Immature natural killer cell (primary cell): ENCODE data around the gene RAD17. TPM values are rescaled to one million over a fixed set of nuclear protein-coding genes. Genes with fewer than 3 reads are reported as not detected.
"Not testable (repeated sequence)": the region's sequence is repeated elsewhere in the genome, so short reads cannot be mapped to it uniquely, and the experiment has no call there.

Source experiments
- DNase-seq, 3 donors: peaks; one replicate each; pipeline ENCODE4 v3.0.0; 2022; ENCODE audit warnings: mixed read lengths in 1 of 3
- H3K27ac Mint-ChIP-seq, 6 donors: one replicate each; pipeline ENCODE4 v1.8.0; 2020; ENCODE audit warnings: mixed read lengths in 6 of 6, mild to moderate bottlenecking in 5 of 6, inconsistent platforms in 4 of 6, moderate library complexity in 3 of 6
- H3K27me3 Mint-ChIP-seq, 3 donors: one replicate each; pipeline ENCODE4 v1.8.0; 2020 to 2021; ENCODE audit warnings: low read depth in 3 of 3, mild to moderate bottlenecking in 3 of 3, mixed read lengths in 3 of 3, moderate library complexity in 3 of 3, inconsistent platforms in 1 of 3
- H3K36me3 Mint-ChIP-seq, 3 donors: one replicate each; pipeline ENCODE4 v1.8.0; 2020; ENCODE audit warnings: mixed read lengths in 3 of 3, inconsistent platforms in 2 of 3, mild to moderate bottlenecking in 2 of 3
- H3K4me1 Mint-ChIP-seq, 2 donors: one replicate each; pipeline ENCODE4 v1.8.0; 2020; ENCODE audit warnings: inconsistent platforms in 2 of 2, mild to moderate bottlenecking in 2 of 2, mixed read lengths in 2 of 2, moderate library complexity in 1 of 2
- H3K4me3 Mint-ChIP-seq, 5 donors: one replicate each; pipeline ENCODE4 v1.8.0; 2020; ENCODE audit warnings: mild to moderate bottlenecking in 5 of 5, mixed read lengths in 5 of 5, inconsistent platforms in 3 of 5, moderate library complexity in 3 of 5
- H3K9me3 Mint-ChIP-seq, 6 donors: one replicate each; pipeline ENCODE4 v1.8.0; 2020; ENCODE audit warnings: mild to moderate bottlenecking in 6 of 6, mixed read lengths in 6 of 6, inconsistent platforms in 4 of 6, moderate library complexity in 3 of 6
- polyA plus RNA-seq, 3 donors: library from polyadenylated mRNA; unstranded; fragments of 300-500 nt; fragmentation: Illumina TruSeq; gene quantifications; one replicate each; pipeline ENCODE4 v1.2.3, GENCODE V29; 2021

RAD17 gene, protein sequence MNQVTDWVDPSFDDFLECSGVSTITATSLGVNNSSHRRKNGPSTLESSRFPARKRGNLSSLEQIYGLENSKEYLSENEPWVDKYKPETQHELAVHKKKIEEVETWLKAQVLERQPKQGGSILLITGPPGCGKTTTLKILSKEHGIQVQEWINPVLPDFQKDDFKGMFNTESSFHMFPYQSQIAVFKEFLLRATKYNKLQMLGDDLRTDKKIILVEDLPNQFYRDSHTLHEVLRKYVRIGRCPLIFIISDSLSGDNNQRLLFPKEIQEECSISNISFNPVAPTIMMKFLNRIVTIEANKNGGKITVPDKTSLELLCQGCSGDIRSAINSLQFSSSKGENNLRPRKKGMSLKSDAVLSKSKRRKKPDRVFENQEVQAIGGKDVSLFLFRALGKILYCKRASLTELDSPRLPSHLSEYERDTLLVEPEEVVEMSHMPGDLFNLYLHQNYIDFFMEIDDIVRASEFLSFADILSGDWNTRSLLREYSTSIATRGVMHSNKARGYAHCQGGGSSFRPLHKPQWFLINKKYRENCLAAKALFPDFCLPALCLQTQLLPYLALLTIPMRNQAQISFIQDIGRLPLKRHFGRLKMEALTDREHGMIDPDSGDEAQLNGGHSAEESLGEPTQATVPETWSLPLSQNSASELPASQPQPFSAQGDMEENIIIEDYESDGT
- polyA plus RNA-seq = 10 to 100 TPM; 15.1 to 23.3 (median 23.1) TPM

DNA sequence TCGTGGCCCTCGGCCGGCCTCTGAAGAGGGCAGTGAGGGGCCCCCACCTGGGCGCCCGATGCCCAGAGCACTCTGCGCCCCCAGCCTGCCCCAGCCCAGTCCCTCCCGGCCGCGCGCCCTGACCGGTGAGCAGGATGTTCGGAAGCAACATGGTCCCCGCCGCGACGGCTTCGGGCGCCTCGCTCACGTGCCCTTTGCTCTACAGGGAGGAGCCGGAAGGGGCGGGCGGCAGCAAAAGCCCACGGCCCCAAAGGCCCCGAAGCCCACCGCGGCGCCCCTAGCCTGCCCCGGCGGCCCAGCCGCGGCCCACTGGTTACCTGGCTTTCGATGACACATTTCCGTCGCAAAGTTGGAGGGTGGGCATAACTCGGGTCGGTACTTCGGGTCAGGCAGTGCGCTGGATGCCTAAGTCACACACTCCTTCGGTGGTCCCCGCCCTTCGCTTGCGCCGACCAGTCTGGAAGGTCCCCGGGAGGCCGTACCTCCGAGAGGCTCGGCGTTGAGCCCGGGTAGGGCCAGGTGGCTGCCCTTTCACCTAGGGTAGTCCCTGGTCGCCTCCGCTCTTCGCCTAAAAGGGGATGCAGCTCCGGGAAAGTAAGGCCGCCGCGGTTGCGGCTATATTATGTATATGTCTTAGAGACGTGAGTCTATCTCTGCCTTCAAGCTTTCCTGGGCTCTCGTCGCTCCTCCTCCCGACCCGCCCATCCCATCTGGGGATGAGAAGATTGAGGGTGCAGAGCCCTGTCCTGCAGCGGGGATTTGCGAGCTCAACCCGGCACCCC, at the start of gene RAD17, which contains the start of the genes AK6 and TAF9:
TSS of gene RAD17 (plus strand) at position 479 of the 782 bp plus-strand sequence. CDS start 2,391 bp downstream, outside the sequence.
TSS of gene AK6 (minus strand) at position 181 of the 782 bp plus-strand sequence. CDS start at position 151, 30 bp downstream.
TSS of gene TAF9 (minus strand) at position 181 of the 782 bp plus-strand sequence. CDS start 3,783 bp downstream, outside the sequence.
- H3K4me1 Mint-ChIP-seq = peaks cover 28 to 58% of the 10 kb centered on the region in 2 donors
- H3K27ac Mint-ChIP-seq = peak within 1 kb of the TSS; percentile 98 to 99 (median 98)
- DNase-seq = peak; percentile 95 to 96 (median 95)
- H3K36me3 Mint-ChIP-seq = peaks cover 7 to 13% (median 8%) of the 10 kb centered on the region in 3 donors
- no peaks in the 10 kb centered on the region for H3K9me3 Mint-ChIP-seq
- peak within 1 kb of the TSS; percentile 94 to 97 (median 95) for H3K4me3 Mint-ChIP-seq
- peaks cover 2 to 7% (median 3%) of the 10 kb centered on the region in 3 donors for H3K27me3 Mint-ChIP-seq

DNA sequence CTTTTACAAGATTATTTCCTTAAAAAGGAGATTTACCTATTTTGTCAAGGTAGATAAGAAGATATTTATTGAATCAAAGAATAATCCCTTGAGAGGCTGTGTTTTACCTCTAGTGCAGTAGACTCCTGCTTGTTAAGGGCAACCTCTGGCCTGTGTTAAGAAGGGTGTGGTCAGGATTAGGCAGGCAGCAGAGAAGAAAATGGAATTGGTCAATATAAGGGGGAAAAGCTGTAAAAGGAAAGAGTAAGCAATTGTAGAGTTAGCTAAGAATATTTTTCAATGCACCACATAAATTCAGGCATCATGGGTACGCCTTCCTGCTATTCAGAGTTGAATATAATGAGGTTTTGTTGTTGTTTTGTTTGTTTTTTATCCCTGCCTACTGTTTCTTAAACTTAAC, 43.3 kb upstream of the RAD17 start:
- peaks cover 0 to 1% (median 0%) of the 10 kb centered on the region in 3 donors for H3K27me3 Mint-ChIP-seq
- H3K4me1 Mint-ChIP-seq = no peaks in the 10 kb centered on the region
- H3K27ac Mint-ChIP-seq = peak overlapping the region in 1 of 6 donors; percentile 34
- peaks cover 0 to 4% (median 0%) of the 10 kb centered on the region in 3 donors for H3K36me3 Mint-ChIP-seq
- DNase-seq = no peak
- H3K9me3 Mint-ChIP-seq = no peaks in the 10 kb centered on the region
- no peak overlapping the region for H3K4me3 Mint-ChIP-seq

DNA sequence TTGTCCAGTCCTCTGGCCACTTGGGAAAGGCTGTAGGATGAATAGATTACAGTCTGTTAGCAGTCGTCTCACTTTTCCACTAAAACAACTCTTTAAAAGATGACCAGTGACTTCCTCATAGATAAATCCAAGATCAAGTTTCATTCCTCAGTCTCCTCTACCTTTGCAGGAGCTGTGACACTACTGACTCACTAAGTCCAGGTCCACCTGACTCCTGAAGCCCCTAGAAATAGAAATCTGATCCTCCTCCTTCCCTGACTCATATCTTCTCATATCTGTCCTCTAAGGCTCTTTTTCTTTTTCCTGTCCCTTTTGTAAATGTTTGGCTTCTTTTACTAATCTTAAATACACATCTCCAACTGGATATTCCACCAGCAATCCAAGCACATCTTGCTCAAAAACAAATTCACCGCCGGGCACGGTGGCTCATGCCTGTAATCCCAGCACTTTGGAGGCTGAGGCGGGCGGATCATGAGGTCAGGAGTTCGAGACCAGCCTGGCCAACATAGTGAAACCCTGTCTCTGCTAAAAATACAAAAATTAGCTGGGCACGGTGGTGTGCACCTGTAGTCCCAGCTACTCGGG, 39.6 kb upstream of the RAD17 start:
- H3K36me3 Mint-ChIP-seq = peaks cover 0 to 8% (median 0%) of the 10 kb centered on the region in 3 donors
- no peak overlapping the region for H3K4me3 Mint-ChIP-seq
- DNase-seq = no peak
- H3K9me3 Mint-ChIP-seq = no peaks in the 10 kb centered on the region
- peak overlapping the region in 4 of 6 donors; percentile 6 to 50 (median 29) for H3K27ac Mint-ChIP-seq
- peaks cover 9 to 10% (median 9%) of the 10 kb centered on the region in 3 donors for H3K27me3 Mint-ChIP-seq
- H3K4me1 Mint-ChIP-seq = peaks cover 19 to 26% of the 10 kb centered on the region in 2 donors

DNA sequence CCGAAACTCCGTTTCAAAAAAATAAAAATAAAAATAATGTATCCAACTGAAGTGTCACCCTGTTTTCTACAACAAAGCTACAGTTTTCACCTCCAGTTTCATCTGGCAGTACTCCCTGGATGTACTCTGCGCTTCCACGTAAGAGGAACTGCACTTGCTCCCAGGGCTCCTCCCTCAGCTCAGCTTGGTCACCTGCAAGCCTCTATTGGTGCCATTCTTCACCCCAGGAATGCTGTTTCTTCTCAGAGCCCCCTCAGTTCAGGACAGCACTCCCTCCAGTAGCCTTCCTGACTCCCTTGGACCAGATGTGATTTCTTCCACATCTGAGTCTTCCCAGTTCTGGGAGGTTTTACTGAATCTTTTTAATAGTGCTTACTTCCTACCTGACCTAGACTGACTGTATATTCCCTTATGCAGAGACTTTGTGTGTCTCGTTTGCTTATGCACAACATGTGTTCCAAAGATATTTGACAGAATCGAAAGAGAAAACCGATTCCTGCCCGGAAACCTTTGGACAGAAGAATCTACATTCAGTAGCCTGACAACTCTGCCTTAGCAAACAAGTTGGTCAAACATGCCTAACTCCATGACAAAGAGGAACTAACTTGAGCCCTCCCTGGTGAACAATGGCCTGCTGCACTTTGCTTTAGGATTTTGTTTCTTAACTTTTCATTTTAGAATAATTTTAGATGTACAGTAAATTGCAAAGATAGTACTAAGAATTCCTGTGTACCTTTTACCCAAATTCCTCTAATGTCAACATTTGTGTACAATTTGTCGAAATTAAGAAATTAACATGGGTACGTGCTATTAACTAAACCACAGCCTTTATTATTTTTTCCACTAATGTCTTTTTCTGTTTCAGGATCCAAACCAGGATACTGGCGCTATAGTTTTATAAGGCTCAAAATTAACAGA, 37.8 kb upstream of the RAD17 start:
- Mint-ChIP-seq H3K27ac (peak overlapping the region; percentile 45 to 98 (median 90)), H3K4me3 (peak overlapping the region; percentile 88 to 98 (median 97)), H3K36me3 (peaks cover 0 to 8% (median 0%) of the 10 kb centered on the region in 3 donors), H3K9me3 (no peaks in the 10 kb centered on the region), H3K27me3 (peaks cover 7 to 10% (median 9%) of the 10 kb centered on the region in 3 donors), H3K4me1 (peaks cover 19 to 27% of the 10 kb centered on the region in 2 donors)
- DNase-seq = no peak

DNA sequence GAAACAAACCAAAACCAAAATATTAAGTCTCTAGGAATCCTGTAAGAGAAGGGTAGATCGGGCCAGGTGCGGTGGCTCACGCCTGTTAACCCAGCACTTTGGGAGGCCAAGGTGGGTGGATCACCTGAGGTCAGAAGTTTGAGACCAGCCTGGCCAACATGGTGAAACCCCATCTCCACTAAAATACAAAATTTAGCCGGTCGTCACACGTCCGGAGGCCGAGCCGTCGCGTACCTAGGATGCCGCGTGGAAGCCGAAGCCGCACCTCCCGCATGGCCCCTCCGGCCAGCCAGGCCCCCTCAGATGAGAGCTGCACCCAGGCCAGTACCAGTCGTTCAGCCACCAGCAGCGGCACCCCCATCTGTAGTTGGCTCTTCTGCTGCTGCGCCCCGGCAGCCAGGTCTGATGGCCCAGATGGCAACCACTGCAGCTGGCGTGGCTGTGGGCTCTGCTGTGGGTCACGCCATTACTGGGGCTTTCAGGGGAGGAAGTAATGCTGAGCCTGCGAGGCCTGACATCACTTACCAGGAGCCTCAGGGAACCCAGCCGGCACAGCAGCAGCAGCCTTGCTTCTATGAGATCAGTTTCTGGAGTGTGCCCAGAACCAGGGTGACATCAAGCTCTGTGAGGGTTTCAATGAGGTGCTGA, 35.8 kb upstream of the RAD17 start:
- not testable (repeated sequence) for H3K36me3 Mint-ChIP-seq, H3K27me3 Mint-ChIP-seq, DNase-seq, H3K9me3 Mint-ChIP-seq, H3K27ac Mint-ChIP-seq
- Mint-ChIP-seq H3K4me3 (peak overlapping the region in 3 of 5 donors; percentile 10 to 97 (median 18)), H3K4me1 (peaks cover 19 to 27% of the 10 kb centered on the region in 2 donors)

DNA sequence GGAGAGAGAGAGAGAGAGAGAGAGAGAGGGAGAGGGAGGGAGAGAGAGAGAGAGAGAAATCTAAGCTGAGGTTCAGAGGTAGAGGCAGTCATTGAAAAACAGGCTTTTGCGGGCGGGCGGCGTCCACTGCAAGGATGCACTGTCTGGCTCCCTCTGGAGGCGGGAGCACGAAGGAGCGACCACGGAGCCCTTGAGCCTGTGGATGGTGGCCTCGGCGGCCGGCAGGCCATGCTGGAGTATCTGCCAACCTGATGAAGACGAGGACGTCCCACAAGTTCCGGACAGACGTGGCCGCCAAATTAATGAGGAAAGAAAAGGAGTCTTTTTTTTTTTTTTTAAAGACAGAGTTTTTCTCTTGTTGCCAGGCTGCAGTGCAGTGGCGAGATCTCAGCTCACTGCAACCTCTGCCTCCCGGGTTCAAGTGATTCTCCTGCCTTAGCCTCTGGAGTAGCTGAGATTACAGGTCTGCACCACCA, 34.8 kb upstream of the RAD17 start:
- H3K4me3 Mint-ChIP-seq = peak overlapping the region; percentile 15 to 73 (median 53)
- H3K27ac Mint-ChIP-seq = peak overlapping the region in 5 of 6 donors; percentile 45 to 88 (median 51)
- peak; percentile 58 to 69 (median 65) for DNase-seq
- H3K36me3 Mint-ChIP-seq = peaks cover 0 to 6% (median 0%) of the 10 kb centered on the region in 3 donors
- no peaks in the 10 kb centered on the region for H3K9me3 Mint-ChIP-seq
- H3K4me1 Mint-ChIP-seq = peaks cover 19 to 27% of the 10 kb centered on the region in 2 donors
- peaks cover 7 to 10% (median 9%) of the 10 kb centered on the region in 3 donors for H3K27me3 Mint-ChIP-seq

DNA sequence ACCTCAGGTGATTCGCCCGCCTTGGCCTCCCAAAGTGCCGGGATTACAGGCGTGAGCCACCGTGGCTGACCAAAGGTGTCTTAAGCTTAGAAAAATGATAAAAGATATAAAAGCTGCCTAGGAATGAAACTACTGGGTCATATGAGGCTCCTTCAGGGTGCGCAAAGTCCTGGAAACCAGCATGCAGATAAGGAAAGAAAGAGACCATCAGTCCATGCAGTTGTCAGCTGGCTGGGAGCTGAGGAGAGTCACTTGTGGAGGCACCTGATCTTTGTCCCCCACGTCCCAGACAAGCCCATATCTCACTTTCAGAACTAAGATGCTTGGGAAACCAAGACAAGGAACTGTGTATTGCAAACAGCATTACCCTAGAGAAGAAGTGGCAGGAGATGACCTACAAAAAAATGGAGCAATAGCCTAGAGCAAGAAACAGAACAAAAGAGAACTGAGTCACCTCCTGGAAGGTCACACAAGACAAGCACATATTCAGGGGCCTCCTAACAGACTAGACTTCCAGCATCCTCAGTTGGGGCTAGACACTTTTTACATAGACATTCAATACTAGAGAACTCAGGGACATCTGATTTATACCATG, 34.2 kb upstream of the RAD17 start:
- Mint-ChIP-seq H3K27ac (no peak overlapping the region), H3K27me3 (peaks cover 7 to 10% (median 9%) of the 10 kb centered on the region in 3 donors)

DNA sequence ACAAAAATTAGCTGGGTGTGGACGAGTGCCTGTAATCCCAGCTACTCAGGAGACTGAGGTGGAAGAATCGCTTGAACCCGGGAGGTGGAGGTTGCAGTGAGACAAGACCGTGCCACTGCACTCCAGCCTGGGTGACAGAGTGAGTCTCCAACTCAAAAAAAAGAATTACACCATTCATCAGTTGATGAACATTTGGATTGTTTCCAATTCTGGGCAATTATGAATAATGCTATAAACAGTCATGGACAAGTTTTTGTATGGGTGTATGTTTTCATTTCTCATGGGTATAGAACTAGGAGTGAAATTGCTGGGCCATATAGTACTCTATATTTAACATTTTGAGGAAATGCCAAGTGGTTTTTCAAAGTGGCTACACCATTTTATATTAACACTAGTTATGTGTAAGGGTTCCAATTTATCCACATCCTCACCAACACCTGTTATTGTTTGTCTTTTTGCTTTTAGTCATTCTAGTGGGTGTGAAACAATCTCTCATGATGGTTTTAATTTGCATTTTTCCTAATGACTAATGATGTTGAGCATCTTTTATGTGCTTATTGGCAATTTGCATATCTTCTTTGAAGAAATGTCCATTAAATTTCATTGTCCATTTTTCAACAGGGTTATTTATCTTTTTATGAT, 28.0 kb upstream of the RAD17 start:
- H3K4me3 Mint-ChIP-seq = no peak overlapping the region
- DNase-seq = no peak
- H3K36me3 Mint-ChIP-seq = peaks cover 0 to 3% (median 0%) of the 10 kb centered on the region in 3 donors
- no peaks in the 10 kb centered on the region for H3K9me3 Mint-ChIP-seq
- H3K27me3 Mint-ChIP-seq = peaks cover 0 to 2% (median 0%) of the 10 kb centered on the region in 3 donors
- H3K4me1 Mint-ChIP-seq = no peaks in the 10 kb centered on the region
- H3K27ac Mint-ChIP-seq = no peak overlapping the region

More for the DNA sequence above, 34.2 kb upstream of the RAD17 start:
- H3K4me1 Mint-ChIP-seq = peaks cover 19 to 27% of the 10 kb centered on the region in 2 donors
- DNase-seq = no peak
- H3K9me3 Mint-ChIP-seq = no peaks in the 10 kb centered on the region
- H3K4me3 Mint-ChIP-seq = no peak overlapping the region
- peaks cover 0 to 4% (median 0%) of the 10 kb centered on the region in 3 donors for H3K36me3 Mint-ChIP-seq

DNA sequence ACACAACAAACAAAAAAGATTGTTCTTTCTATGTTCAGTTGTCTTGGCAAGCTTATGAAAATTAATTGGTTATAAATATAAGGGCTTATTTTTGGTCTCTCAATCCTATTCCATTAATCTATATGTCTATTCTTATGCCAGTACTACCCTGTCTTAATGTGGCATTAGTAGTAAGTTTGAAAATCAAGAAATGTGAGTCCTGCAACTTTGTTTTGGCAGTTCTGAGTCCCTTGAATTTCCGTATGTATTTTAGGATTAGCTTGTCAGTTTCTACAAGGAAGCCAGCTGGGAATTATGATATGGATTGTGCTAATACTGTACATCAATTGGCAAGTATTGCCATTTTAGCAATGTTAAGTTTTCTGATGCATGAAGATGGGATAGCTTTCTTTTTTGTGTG, 26.5 kb upstream of the RAD17 start:
- peaks cover 0 to 3% (median 0%) of the 10 kb centered on the region in 3 donors for H3K36me3 Mint-ChIP-seq
- H3K4me3 Mint-ChIP-seq = no peak overlapping the region
- H3K27ac Mint-ChIP-seq = no peak overlapping the region
- no peaks in the 10 kb centered on the region for H3K9me3 Mint-ChIP-seq
- DNase-seq = no peak
- no peaks in the 10 kb centered on the region for H3K4me1 Mint-ChIP-seq
- H3K27me3 Mint-ChIP-seq = peaks cover 0 to 2% (median 0%) of the 10 kb centered on the region in 3 donors

DNA sequence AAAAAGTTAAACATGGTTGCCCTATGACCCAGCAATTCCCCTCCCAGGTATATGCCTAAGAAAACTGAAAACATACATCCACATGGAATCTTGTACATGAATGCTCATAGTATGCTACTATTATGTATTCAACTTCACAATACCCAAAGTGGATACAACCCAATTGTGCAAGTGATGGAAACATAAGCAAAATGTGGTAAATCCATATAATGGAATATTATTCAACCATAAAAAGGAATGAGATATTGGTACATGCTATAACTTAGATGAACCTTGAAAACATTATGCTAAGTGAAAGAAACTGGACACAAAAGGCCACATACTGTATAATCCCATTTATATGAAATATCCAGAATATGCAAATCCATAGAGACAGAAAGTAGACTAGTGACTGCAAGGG, 19.0 kb upstream of the RAD17 start:
- Mint-ChIP-seq H3K4me1 (peaks cover 0 to 3% of the 10 kb centered on the region in 2 donors), H3K27ac (peak overlapping the region in 1 of 6 donors; percentile 30), H3K4me3 (no peak overlapping the region), H3K36me3 (peaks cover 6 to 28% (median 14%) of the 10 kb centered on the region in 3 donors), H3K27me3 (no peaks in the 10 kb centered on the region), H3K9me3 (no peaks in the 10 kb centered on the region)
- DNase-seq = no peak

DNA sequence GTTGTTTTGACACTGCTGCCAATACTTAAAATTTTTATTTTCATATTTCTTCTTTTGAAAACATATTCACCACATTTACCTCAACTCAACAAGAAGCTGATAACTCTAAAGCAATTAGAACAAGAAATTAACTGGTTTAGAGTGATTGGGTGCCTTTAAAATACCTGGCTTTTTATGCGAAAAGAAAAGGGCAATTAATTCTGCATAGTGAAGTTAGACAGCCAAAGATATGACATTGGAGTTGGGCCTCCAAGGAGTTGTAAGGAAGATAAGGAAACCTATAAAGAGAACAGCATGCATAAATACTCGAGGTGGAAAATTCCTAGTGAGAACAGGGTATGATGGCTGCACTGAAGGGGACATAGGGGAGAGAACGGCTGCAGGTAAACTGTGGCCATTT, 9.9 kb upstream of the RAD17 start:
- no peaks in the 10 kb centered on the region for H3K9me3 Mint-ChIP-seq
- H3K4me1 Mint-ChIP-seq = peaks cover 2 to 34% of the 10 kb centered on the region in 2 donors
- H3K4me3 Mint-ChIP-seq = no peak overlapping the region
- DNase-seq = no peak
- H3K36me3 Mint-ChIP-seq = peaks cover 0 to 4% (median 4%) of the 10 kb centered on the region in 3 donors
- H3K27ac Mint-ChIP-seq = peak overlapping the region in 2 of 6 donors; percentile 19 to 56
- peaks cover 0 to 3% (median 0%) of the 10 kb centered on the region in 3 donors for H3K27me3 Mint-ChIP-seq
